HG03097 (cell line): ENCODE results near the gene ANO8.

ENCODE experiments used
- ATAC-seq: cut with Tn5 transposase; IDR thresholded peaks from one replicate; pipeline ENCODE4 v1.9.1; 2021; ENCODE audit not compliant: unreplicated experiment, low FRiP score

ANO8 gene

GRCh38 chr19:17347361-17347760 lies 12.7 kb upstream of the ANO8 start:
- ATAC-seq = no peak

GRCh38 chr19:17346109-17346671 lies 11.5 kb upstream of the ANO8 start:
- no peak for ATAC-seq

GRCh38 chr19:17341845-17342244 lies 7.2 kb upstream of the ANO8 start:
- ATAC-seq = no peak

GRCh38 chr19:17341386-17341785 lies 6.7 kb upstream of the ANO8 start:
- ATAC-seq = no peak

GRCh38 chr19:17340871-17341357 lies 6.3 kb upstream of the ANO8 start:
- no peak for ATAC-seq

- no peak for ATAC-seq
Measured at GRCh38 chr19:17340302-17340870, 5.7 kb upstream of the ANO8 start.

GRCh38 chr19:17339088-17339741 lies 4.6 kb upstream of the ANO8 start:
- ATAC-seq = no peak

- no peak for ATAC-seq
Measured at GRCh38 chr19:17338433-17339078, 3.9 kb upstream of the ANO8 start.

GRCh38 chr19:17337675-17338432 lies 3.2 kb upstream of the ANO8 start:
- ATAC-seq = no peak

- peak; percentile 72 for ATAC-seq
Measured at GRCh38 chr19:17336872-17337674, 2.4 kb upstream of the ANO8 start, which contains the start of gene GTPBP3. Gene GTPBP3 (plus strand): TSS chr19:17337553. CDS start chr19:17337612, 59 bp downstream.

GRCh38 chr19:17335575-17335974 lies 920 bp upstream of the ANO8 start:
- ATAC-seq = no peak

GRCh38 chr19:17333611-17334413 lies 843 bp downstream of the ANO8 start:
- ATAC-seq = no peak

- no peak for ATAC-seq
Measured at GRCh38 chr19:17332677-17333581, 1.7 kb downstream of the ANO8 start.

GRCh38 chr19:17332360-17332676 lies 2.3 kb downstream of the ANO8 start:
- ATAC-seq = no peak

GRCh38 chr19:17331045-17331558 lies 3.6 kb downstream of the ANO8 start:
- ATAC-seq = no peak

GRCh38 chr19:17330262-17331044 lies 4.2 kb downstream of the ANO8 start:
- no peak for ATAC-seq
